Gastroesophageal sphincter (tissue), 3 donors: ENCODE data around the gene GTF2B.

ENCODE experiments used
- CTCF ChIP-seq, 4 experiments: fragments of 200-600 bp in 2 of 4; fragments of 450-650 bp in 2 of 4; sonication (generic) in 1 of 4; IDR thresholded peaks; one replicate each; pipeline ENCODE4 v1.5.1; 2017 to 2019; ENCODE audit warnings: antibody characterized with exemption in 4 of 4, mild to moderate bottlenecking in 2 of 4, moderate library complexity in 2 of 4
- EP300 ChIP-seq: sonication (generic); formaldehyde crosslinking; IDR thresholded peaks from one replicate; pipeline ENCODE4 v1.6.1; 2017; ENCODE audit warnings: antibody characterized with exemption, mild to moderate bottlenecking

DNA sequence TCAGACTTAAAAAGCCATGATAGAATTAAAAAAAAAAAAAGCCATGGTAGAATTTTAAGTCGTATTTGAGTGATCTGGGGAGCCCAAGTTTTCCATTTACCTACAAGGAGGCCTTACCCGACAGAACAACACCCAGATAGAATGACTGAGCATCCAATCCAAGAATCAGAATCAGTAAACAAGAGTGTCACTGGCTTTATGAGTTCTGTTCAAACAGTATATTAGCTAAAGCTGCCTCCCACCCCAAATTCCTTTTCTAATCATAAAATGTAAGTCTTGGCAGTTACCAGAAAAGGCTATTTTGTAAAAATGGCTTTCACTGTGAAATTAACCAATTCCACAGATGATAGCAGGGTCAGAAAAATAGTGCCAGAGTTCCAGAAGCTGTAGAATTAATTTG, 1.2 kb downstream of the GTF2B start:
- TF ChIP-seq EP300 (no peak), CTCF (IDR thresholded peaks at IDR 0.05) (no peak)
